Tibial artery (tissue), 4 donors: ENCODE measurements around the gene AUNIP.

ENCODE experiments used
- DNase-seq, 2 donors: peaks; one replicate each; pipeline ENCODE4 v3.0.0-alpha.2; 2019
- H3K27ac ChIP-seq, 2 donors: fragments of 200-600 bp; sonication (generic) in 1 of 2; 1 replicate in 1 of 2; 2 replicates in 1 of 2; pipeline ENCODE4 v1.5.1; 2018 to 2019; ENCODE audit warnings: mild to moderate bottlenecking in 1 of 2
- H3K27me3 ChIP-seq, 2 donors: fragments of 200-600 bp; sonication (generic) in 1 of 2; one replicate each; pipeline versions ENCODE4 v1.5.1 to v1.6.0; 2016 to 2019
- H3K36me3 ChIP-seq, 3 donors: fragments of 200-600 bp; sonication (generic) in 2 of 3; one replicate each; pipeline ENCODE4 v1.5.1; 2016 to 2019; ENCODE audit warnings: mild to moderate bottlenecking in 2 of 3
- H3K4me1 ChIP-seq, 4 donors: fragments of 200-600 bp; sonication (generic) in 2 of 4; 1 replicate in 3 of 4; 2 replicates in 1 of 4; pipeline ENCODE4 v1.5.1; 2016 to 2019
- H3K4me3 ChIP-seq, 2 donors: fragments of 200-600 bp; sonication (generic) in 1 of 2; 1 replicate in 1 of 2; 2 replicates in 1 of 2; pipeline ENCODE4 v1.5.1; 2018 to 2019; ENCODE audit warnings: mild to moderate bottlenecking in 2 of 2
- H3K9me3 ChIP-seq, 3 donors: fragments of 200-600 bp; sonication (generic) in 1 of 3; one replicate each; pipeline ENCODE4 v1.5.1; 2016 to 2019
- intact Hi-C: fragments of 100-400 bp; cut with DNase I; formaldehyde crosslinking; loops from one replicate; pipeline ENCODE4 v1.15.0; 2023; ENCODE audit warnings: low total_unique reads
- TF ChIP-seq, protein P1 (sequence below), 2 experiments: fragments of 200-600 bp in 1 of 2; fragments of 450-650 bp in 1 of 2; IDR thresholded peaks; one replicate each; pipeline ENCODE4 v1.5.1; 2017 to 2019; ENCODE audit warnings: antibody characterized with exemption in 2 of 2, mild to moderate bottlenecking in 1 of 2, moderate library complexity in 1 of 2

The AUNIP gene

GRCh38 chr1:25817840-25818501 lies 41.3 kb downstream of the AUNIP start:
- H3K27me3 ChIP-seq, result no peaks in the 10 kb centered on the region
- peak overlapping the region; percentile 83 to 92 for H3K27ac ChIP-seq
- H3K4me1 ChIP-seq, result peaks cover 0 to 33% (median 27%) of the 10 kb centered on the region in 4 donors
- peaks cover 20 to 41% (median 33%) of the 10 kb centered on the region in 3 donors for H3K36me3 ChIP-seq
- no peak overlapping the region for H3K4me3 ChIP-seq
- intact Hi-C loops, result loop anchor here (5.0 kb wide), 1 partner anchor 416 kb away; no protein-coding TSS in a partner anchor
- TF ChIP-seq, protein P1, sequence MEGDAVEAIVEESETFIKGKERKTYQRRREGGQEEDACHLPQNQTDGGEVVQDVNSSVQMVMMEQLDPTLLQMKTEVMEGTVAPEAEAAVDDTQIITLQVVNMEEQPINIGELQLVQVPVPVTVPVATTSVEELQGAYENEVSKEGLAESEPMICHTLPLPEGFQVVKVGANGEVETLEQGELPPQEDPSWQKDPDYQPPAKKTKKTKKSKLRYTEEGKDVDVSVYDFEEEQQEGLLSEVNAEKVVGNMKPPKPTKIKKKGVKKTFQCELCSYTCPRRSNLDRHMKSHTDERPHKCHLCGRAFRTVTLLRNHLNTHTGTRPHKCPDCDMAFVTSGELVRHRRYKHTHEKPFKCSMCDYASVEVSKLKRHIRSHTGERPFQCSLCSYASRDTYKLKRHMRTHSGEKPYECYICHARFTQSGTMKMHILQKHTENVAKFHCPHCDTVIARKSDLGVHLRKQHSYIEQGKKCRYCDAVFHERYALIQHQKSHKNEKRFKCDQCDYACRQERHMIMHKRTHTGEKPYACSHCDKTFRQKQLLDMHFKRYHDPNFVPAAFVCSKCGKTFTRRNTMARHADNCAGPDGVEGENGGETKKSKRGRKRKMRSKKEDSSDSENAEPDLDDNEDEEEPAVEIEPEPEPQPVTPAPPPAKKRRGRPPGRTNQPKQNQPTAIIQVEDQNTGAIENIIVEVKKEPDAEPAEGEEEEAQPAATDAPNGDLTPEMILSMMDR (IDR thresholded peaks at IDR 0.05), result no peak
- no peaks in the 10 kb centered on the region for H3K9me3 ChIP-seq
- no peak for DNase-seq

GRCh38 chr1:25816112-25816718 lies 43.0 kb downstream of the AUNIP start:
- H3K9me3 ChIP-seq, result no peaks in the 10 kb centered on the region
- peaks cover 20 to 56% (median 45%) of the 10 kb centered on the region in 3 donors for H3K36me3 ChIP-seq
- intact Hi-C loops, result loop anchor here (5.0 kb wide), 1 partner anchor 414 kb away; no protein-coding TSS in a partner anchor
- H3K27me3 ChIP-seq, result no peaks in the 10 kb centered on the region
- H3K4me3 ChIP-seq, result no peak overlapping the region
- TF ChIP-seq, protein P1 (IDR thresholded peaks at IDR 0.05), result no peak
- H3K4me1 ChIP-seq, result peaks cover 0 to 22% (median 20%) of the 10 kb centered on the region in 4 donors
- no peak overlapping the region for H3K27ac ChIP-seq
- DNase-seq, result no peak

GRCh38 chr1:25815208-25816111 lies 43.8 kb downstream of the AUNIP start:
- Histone ChIP-seq H3K36me3 (peaks cover 20 to 59% (median 47%) of the 10 kb centered on the region in 3 donors), H3K9me3 (no peaks in the 10 kb centered on the region), H3K27me3 (no peaks in the 10 kb centered on the region), H3K4me3 (no peak overlapping the region), H3K27ac (no peak overlapping the region), H3K4me1 (peaks cover 0 to 22% (median 21%) of the 10 kb centered on the region in 4 donors)
- intact Hi-C loops, result loop anchor here (5.0 kb wide), 1 partner anchor 413 kb away; no protein-coding TSS in a partner anchor
- no peak for DNase-seq
- TF ChIP-seq, protein P1 (IDR thresholded peaks at IDR 0.05), result no peak

- TF ChIP-seq, protein P1 (IDR thresholded peaks at IDR 0.05), result no peak
- Histone ChIP-seq H3K27me3 (no peaks in the 10 kb centered on the region), H3K27ac (no peak overlapping the region), H3K9me3 (no peaks in the 10 kb centered on the region), H3K4me3 (no peak overlapping the region), H3K36me3 (peaks cover 23 to 68% (median 56%) of the 10 kb centered on the region in 3 donors), H3K4me1 (peaks cover 0 to 29% (median 23%) of the 10 kb centered on the region in 4 donors)
- DNase-seq, result no peak
- intact Hi-C loops, result loop anchor here (5.0 kb wide), 2 partner anchors 207 to 412 kb away; no protein-coding TSS in a partner anchor
Measured at GRCh38 chr1:25814549-25815087, 44.6 kb downstream of the AUNIP start.
